ENCODE measurements around the gene DICER1.

Gene DICER1

GRCh38 chr14:95056476-95056875 lies 100.9 kb downstream of the DICER1 start:
- TF ChIP-seq CTCF (IDR thresholded peaks at IDR 0.05; ENCODE audit: borderline replicate concordance, insufficient read depth, low read depth, low read length): no peak
- no peak overlapping the region for H3K4me3 ChIP-seq (ENCODE audit: low read depth, low read length)

GRCh38 chr14:95055318-95055717 lies 102.0 kb downstream of the DICER1 start:
- TF ChIP-seq CTCF (IDR thresholded peaks at IDR 0.05; ENCODE audit: borderline replicate concordance, insufficient read depth, low read depth, low read length): no peak
- H3K4me3 ChIP-seq (ENCODE audit: low read depth, low read length): no peak overlapping the region

GRCh38 chr14:95054346-95055280 lies 102.7 kb downstream of the DICER1 start:
- H3K4me3 ChIP-seq (ENCODE audit: low read depth, low read length): no peak overlapping the region
- TF ChIP-seq CTCF (IDR thresholded peaks at IDR 0.05; ENCODE audit: borderline replicate concordance, insufficient read depth, low read depth, low read length): no peak

GRCh38 chr14:95052016-95052585 lies 105.2 kb downstream of the DICER1 start:
- H3K4me3 ChIP-seq (ENCODE audit: low read depth, low read length): no peak overlapping the region
- no peak for TF ChIP-seq CTCF (IDR thresholded peaks at IDR 0.05; ENCODE audit: borderline replicate concordance, insufficient read depth, low read depth, low read length)

- no peak for TF ChIP-seq CTCF (IDR thresholded peaks at IDR 0.05; ENCODE audit: borderline replicate concordance, insufficient read depth, low read depth, low read length)
- no peak overlapping the region for H3K4me3 ChIP-seq (ENCODE audit: low read depth, low read length)
These were observed 107.4 kb downstream of the DICER1 start for GRCh38 chr14:95049952-95050351.

- no peak for TF ChIP-seq CTCF (IDR thresholded peaks at IDR 0.05; ENCODE audit: borderline replicate concordance, insufficient read depth, low read depth, low read length)
These were observed 108.5 kb downstream of the DICER1 start for GRCh38 chr14:95048771-95049312.

More at GRCh38 chr14:95048771-95049312, 108.5 kb downstream of the DICER1 start:
- H3K4me3 ChIP-seq (ENCODE audit: low read depth, low read length): no peak overlapping the region
